GM18502 (cell line): ENCODE data around the gene TRIM7.

Experiments used
- ATAC-seq: cut with Tn5 transposase; IDR thresholded peaks from one replicate; pipeline ENCODE4 v1.9.1; 2021; ENCODE audit warnings: mild to moderate bottlenecking; ENCODE audit not compliant: unreplicated experiment, poor library complexity

TRIM7 gene

GRCh38 chr5:181197326-181197951 lies 7.6 kb downstream of the TRIM7 start:
- ATAC-seq: no peak

GRCh38 chr5:181195249-181195761 lies 9.7 kb downstream of the TRIM7 start:
- no peak for ATAC-seq

- no peak for ATAC-seq
Measured at GRCh38 chr5:181194489-181195248, 10.3 kb downstream of the TRIM7 start.

- ATAC-seq: no peak
Measured at GRCh38 chr5:181193656-181194055, 11.3 kb downstream of the TRIM7 start.

GRCh38 chr5:181192337-181193046 lies 12.5 kb downstream of the TRIM7 start:
- no peak for ATAC-seq

DNA sequence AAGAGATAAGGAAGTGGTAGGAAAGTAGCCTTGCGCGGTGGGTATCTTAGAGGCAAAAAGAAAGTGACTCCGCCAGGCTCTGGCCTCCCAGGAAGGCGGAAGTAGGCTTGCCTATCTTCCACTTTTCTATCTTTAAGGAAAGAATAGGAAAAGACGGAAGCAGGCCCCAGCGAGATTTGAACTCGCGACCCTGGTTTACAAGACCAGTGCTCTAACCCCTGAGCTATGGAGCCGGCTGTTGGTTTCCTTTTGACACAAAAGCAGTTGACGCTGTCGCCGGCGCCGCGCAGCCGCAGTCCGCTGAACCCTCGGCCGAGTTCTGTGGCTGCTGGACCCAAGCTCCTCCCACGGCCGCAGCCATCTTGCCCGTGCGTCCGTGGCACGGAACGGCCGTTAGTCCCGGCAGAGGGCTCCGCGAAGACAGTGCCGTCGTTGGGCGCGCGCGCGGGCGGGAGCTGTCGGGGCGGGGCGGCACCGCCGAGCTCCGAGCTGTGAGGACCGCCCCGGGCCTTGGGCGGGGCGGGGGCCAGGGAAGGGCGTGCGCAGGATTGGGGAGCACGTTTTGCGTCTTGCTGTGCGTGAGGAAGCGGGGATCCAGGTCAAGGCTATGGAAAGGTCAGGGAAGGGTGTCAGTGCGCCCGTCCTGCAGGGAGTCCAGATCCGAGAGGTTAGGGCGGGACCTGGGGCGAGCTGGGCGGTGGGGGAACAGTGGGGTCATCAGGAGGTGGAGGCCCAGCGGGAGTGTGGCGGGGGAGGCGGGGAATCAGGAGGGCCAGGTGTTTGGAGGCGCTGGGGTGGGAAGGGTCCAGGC lies 13.3 kb downstream of the TRIM7 start:
- peak; percentile 66 for ATAC-seq

DNA sequence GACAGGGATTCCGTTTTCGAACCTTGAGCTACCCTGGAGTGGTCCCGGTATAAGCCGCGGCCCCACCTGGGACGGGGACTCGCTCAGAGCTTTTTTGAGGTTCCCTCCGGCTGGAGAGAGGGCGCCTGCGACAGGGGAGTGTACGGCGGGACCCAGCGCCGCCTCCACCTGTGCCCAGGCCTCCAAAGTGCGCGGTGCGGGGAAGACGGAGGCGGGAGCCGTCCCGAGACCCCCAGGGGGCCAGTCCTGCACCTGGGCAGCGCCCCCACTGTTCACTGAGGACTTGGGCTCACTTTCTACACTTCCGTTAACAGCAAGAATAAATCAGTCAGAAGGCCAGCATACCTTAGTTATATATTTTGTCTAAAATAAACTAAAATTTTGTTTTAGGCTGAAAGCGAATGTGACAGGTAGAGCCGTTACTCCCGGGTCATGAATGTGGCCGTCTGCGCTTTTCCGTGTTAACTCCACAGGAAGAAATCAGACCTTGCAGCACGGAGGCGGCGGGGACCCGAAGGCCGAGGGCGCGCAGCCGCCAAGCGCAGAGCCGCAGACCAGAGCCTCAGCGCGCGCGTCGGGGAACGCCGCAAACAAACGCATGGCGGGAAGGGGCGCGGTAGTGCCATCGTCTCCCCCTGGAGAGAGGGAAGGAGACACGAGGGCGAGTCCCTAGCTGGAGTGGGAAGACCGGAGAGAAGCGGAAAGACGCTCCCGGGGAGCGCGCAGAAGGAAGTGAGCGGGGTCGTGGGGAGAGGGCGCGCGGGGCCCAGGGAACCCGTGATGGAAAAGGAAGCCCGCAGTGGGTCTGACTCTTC lies 14.1 kb downstream of the TRIM7 start:
- peak; percentile 11 for ATAC-seq

GRCh38 chr5:181189962-181190710 lies 14.9 kb downstream of the TRIM7 start:
- ATAC-seq: no peak

DNA sequence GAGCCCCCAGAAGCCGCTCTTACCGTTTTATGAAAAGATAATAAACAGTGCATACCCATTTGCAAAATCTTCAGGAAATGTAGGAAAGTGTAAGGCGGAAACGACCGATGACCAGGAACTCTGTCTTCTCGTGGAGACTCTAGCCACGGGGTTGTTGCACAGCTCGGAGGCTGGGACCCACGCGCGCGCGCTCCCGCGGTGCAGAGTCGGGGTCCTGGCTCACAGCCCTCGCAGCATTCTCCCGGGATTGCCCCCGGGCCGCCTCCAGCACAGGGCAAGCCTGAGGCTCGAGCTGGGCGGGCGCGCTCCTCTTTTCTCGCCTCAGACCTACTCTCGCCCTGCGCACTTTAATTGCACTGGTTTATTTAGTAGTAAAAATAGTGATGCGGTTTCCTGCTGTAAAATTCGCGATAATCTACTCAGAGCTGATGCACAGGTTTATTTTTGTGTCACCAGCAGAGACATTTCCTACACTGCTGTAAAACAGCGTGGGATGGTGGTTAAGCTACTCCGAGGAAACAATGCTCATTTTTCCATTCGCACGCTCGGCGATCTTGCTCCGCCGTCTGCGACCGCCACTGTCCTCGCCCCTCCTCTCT lies 15.5 kb downstream of the TRIM7 start:
- ATAC-seq: no peak

GRCh38 chr5:181188700-181189362 lies 16.2 kb downstream of the TRIM7 start:
- ATAC-seq: no peak

- no peak for ATAC-seq
Measured at GRCh38 chr5:181187500-181188213, 17.3 kb downstream of the TRIM7 start.

- no peak for ATAC-seq
Measured at GRCh38 chr5:181186986-181187499, 18.0 kb downstream of the TRIM7 start.

- ATAC-seq: no peak
Measured at GRCh38 chr5:181186022-181186421, 19.0 kb downstream of the TRIM7 start.

- ATAC-seq: no peak
Measured at GRCh38 chr5:181185560-181185959, 19.4 kb downstream of the TRIM7 start.

- no peak for ATAC-seq
Measured at GRCh38 chr5:181184845-181185216, 20.2 kb downstream of the TRIM7 start.

- ATAC-seq: no peak
Measured at GRCh38 chr5:181182651-181183050, 22.3 kb downstream of the TRIM7 start.
